Measurements from ENCODE around the gene LPIN1.

Gene LPIN1

GRCh38 chr2:11870584-11870983 lies 124.2 kb downstream of the LPIN1 start:
- no peak for DNase-seq

- DNase-seq = no peak
Observed at GRCh38 chr2:11871421-11871820, 125.0 kb downstream of the LPIN1 start.

GRCh38 chr2:11872247-11872947 lies 126.0 kb downstream of the LPIN1 start:
- DNase-seq = no peak

- no peak for DNase-seq
Observed at GRCh38 chr2:11872948-11873269, 126.5 kb downstream of the LPIN1 start.

- no peak for DNase-seq
Observed at GRCh38 chr2:11873356-11874154, 127.1 kb downstream of the LPIN1 start.

- DNase-seq = no peak
Observed at GRCh38 chr2:11874861-11875260, 128.4 kb downstream of the LPIN1 start.

- no peak for DNase-seq
Observed at GRCh38 chr2:11875481-11875880, 129.0 kb downstream of the LPIN1 start.

- no peak for DNase-seq
Observed at GRCh38 chr2:11876436-11876835, 130.0 kb downstream of the LPIN1 start.

- no peak for DNase-seq
Observed at GRCh38 chr2:11876889-11877288, 130.5 kb downstream of the LPIN1 start.
